Common myeloid progenitor, CD34-positive (primary cell): ENCODE measurements around the gene TSPAN18. TPM values are rescaled to one million over a fixed set of nuclear protein-coding genes. Genes with fewer than 3 reads are reported as not detected.

Experiments
- CTCF ChIA-PET: fragments of 350-600 bp; sonication (Branson Sonifier 250); formaldehyde crosslinking; loops from one replicate; lab custom pipeline; 2021; ENCODE audit warnings: antibody characterized with exemption; lab: Charles Lee
- POLR2A ChIA-PET: fragments of 350-600 bp; sonication (Branson Sonifier 250); formaldehyde crosslinking; loops from one replicate; lab custom pipeline; 2021; ENCODE audit warnings: antibody characterized with exemption; lab: Charles Lee
- DNase-seq, 3 donors: peaks; one replicate each; pipeline versions ENCODE4 v3.0.0 to v3.0.0-alpha.2; 2013
- H3K27ac ChIP-seq, 2 experiments: 1 replicate in 1 of 2; 2 replicates in 1 of 2; pipeline ENCODE4 v1.7.0; 2013; ENCODE audit warnings: inconsistent platforms in 2 of 2, low read length in 2 of 2, mild to moderate bottlenecking in 2 of 2, low read depth in 1 of 2, moderate library complexity in 1 of 2; ENCODE audit not compliant: severe bottlenecking in 2 of 2, insufficient read depth in 1 of 2, poor library complexity in 1 of 2
- H3K27me3 ChIP-seq, 5 experiments: replicated peaks in 2 of 5; 1 replicate in 3 of 5; 2 replicates in 2 of 5; pipeline versions ENCODE4 v1.6.1 to v1.7.0; 2013; ENCODE audit warnings: low read length in 4 of 5, mild to moderate bottlenecking in 2 of 5, moderate library complexity in 2 of 5, inconsistent platforms in 1 of 5; ENCODE audit not compliant: insufficient read depth in 5 of 5, control insufficient read depth in 4 of 5
- H3K36me3 ChIP-seq, 4 experiments: 1 replicate in 2 of 4; 2 replicates in 2 of 4; pipeline versions ENCODE4 v1.6.1 to v1.7.0; 2013; ENCODE audit warnings: low read length in 3 of 4, control low read depth in 1 of 4, mild to moderate bottlenecking in 1 of 4; ENCODE audit not compliant: control insufficient read depth in 4 of 4, insufficient read depth in 4 of 4
- H3K4me1 ChIP-seq, 4 experiments: 1 replicate in 3 of 4; 2 replicates in 1 of 4; pipeline versions ENCODE4 v1.6.1 to v1.7.1; 2013; ENCODE audit warnings: low read length in 3 of 4, mild to moderate bottlenecking in 3 of 4, control low read depth in 1 of 4, inconsistent platforms in 1 of 4, moderate library complexity in 1 of 4; ENCODE audit not compliant: control insufficient read depth in 4 of 4, insufficient read depth in 4 of 4; ENCODE audit errors: control extremely low read depth in 1 of 4
- H3K4me3 ChIP-seq, 7 experiments: 1 replicate in 4 of 7; 2 replicates in 3 of 7; pipeline versions ENCODE4 v1.5.1 to v1.7.0; 2013; ENCODE audit warnings: mild to moderate bottlenecking in 7 of 7, low read length in 6 of 7, moderate library complexity in 6 of 7, inconsistent platforms in 2 of 7, low read depth in 2 of 7, control low read depth in 1 of 7; ENCODE audit not compliant: insufficient read depth in 4 of 7, control insufficient read depth in 1 of 7; ENCODE audit errors: extremely low read depth in 1 of 7
- H3K9me3 ChIP-seq, 5 experiments: 1 replicate in 4 of 5; 2 replicates in 1 of 5; pipeline versions ENCODE4 v1.6.1 to v1.7.1; 2013; ENCODE audit warnings: low read length in 4 of 5, mild to moderate bottlenecking in 2 of 5, inconsistent platforms in 1 of 5, low read depth in 1 of 5, moderate library complexity in 1 of 5; ENCODE audit not compliant: control insufficient read depth in 4 of 5, insufficient read depth in 2 of 5; ENCODE audit errors: control extremely low read depth in 1 of 5
- WGBS: methylation state at CpG from one replicate; pipeline ENCODE4 v1.1.5; 2013; ENCODE audit not compliant: insufficient coverage; 5-methylcytosine and 5-hydroxymethylcytosine counted together
- polyA plus RNA-seq: library from polyadenylated mRNA; unstranded; fragments of 120-200 nt; gene quantifications from one replicate; pipeline ENCODE4 v1.2.1, GENCODE V29; 2013

TSPAN18 gene
- polyA plus RNA-seq = 0.63 TPM

DNA sequence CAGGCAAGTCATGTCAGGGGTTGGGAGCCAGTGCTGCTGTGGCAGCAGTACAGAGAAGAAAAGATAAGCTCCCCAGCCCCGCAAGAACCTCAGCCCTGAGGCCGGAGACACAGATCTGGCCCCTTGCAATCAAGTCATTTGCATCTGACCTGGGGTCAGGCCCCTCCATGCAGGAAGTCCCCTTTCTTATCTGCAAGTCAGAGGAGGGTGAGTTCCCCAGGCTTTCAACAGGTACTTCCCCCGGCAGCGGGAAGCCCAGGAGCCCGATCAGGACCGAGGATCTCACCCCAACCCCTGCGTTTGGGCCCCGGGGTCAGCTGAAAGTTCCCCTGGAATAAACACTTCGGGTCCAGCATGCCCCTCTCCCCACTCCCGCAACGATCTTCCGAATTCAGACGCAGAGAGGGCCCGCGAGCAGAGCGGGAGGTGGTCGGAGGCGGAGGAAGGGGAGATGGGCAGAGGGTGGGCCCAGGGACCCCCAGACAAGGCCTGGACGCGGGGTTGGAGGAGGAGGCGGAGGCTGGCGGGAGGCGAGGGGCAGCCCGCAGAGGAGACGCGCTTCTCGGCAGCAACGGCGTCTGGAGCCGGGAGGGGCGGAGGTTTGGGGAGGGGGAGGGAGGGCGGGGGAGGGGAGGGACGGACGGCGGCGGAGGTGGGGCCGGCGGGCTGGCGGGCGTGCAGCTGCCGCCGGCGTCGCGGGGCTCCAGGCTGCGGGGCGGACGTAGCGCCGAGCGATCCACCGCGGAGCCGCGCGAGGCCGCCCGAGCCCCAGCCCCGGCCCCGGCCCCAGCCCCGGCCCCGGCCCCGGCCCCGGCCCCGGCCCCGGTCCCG lies at the start of gene TSPAN18:
TSPAN18 (plus strand) TSS at position 680 of the 831 bp plus-strand sequence. CDS start 179,455 bp downstream, outside the sequence.
- WGBS = 0% methylated on average over 32 of the region's 67 CpGs
- no peaks in the 10 kb centered on the region for H3K9me3 ChIP-seq
- ChIA-PET POLR2A (no interaction called here), CTCF (interaction anchor here (0.9 to 1.2 kb wide), 5 partner anchors 8 to 169 kb away, joined by 3 to 4 read pairs (median 3); no protein-coding TSS in a partner anchor)
- H3K4me3 ChIP-seq = peak within 1 kb of the TSS; percentile 38 to 75 (median 63)
- peaks cover 0 to 53% (median 34%) of the 10 kb centered on the region in 5 experiments for H3K27me3 ChIP-seq
- H3K27ac ChIP-seq = no peak within 1 kb of the TSS
- DNase-seq = peak; percentile 28 to 77 (median 68)
- no peaks in the 10 kb centered on the region for H3K36me3 ChIP-seq
- H3K4me1 ChIP-seq = peaks cover 0 to 24% (median 21%) of the 10 kb centered on the region in 4 experiments

DNA sequence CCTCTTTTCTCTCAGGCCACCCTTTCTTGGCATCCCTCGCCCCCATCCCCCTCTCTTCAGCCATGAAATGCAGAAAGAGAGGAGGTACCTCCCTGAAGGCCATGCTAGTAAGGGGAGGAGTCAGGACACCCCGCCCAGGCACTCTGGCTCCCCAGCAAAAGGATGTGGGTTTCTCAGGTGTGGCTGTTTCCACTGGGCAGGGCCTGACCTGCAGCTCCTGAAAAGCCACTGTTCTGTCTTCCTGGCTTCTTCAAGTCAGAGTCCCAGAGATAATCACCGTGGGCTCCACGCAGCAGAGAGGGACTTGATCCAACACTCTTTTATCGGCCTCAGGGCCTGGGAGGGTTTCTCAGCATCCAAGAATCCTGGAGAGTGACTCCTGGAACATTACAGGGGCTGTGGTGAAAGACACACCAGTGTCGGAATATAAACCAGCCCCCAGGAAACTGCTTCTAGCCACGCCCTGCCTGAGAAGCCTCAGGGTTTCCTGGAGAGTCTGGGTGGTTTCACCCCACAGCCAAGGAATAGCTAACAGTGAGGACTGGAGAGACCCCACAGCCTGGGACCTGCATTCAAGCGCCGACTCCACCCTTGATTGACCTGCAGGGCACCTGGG lies 45.7 kb upstream of the TSPAN18 start:
- Histone ChIP-seq H3K36me3 (no peaks in the 10 kb centered on the region), H3K4me3 (no peak overlapping the region), H3K9me3 (no peaks in the 10 kb centered on the region), H3K27me3 (peaks cover 0 to 3% (median 0%) of the 10 kb centered on the region in 5 experiments), H3K27ac (no peak overlapping the region), H3K4me1 (peaks cover 0 to 11% (median 2%) of the 10 kb centered on the region in 4 experiments)
- ChIA-PET CTCF (no interaction called here), POLR2A (no interaction called here)
- no peak for DNase-seq
- WGBS = 90% methylated on average over 7 of the region's 9 CpGs

DNA sequence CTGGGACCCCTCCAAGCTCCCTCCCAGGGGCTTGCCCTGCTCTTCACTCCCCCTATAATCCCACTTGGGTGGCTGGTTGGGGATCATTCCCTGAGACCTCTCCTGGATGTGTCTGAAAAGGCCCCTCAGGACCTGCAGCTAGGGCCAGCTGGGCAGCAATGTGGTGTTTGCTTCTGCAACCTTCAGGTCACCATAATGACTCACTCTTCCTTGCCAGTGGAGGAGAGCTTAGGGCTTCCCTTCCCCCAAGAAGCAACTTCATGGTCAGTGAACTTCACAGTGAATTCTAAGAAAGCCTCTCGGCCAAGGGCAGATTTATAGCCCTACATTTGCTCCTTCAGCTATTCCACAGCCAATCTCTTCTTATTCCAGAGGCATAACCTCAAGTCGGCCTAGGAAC lies 45.1 kb upstream of the TSPAN18 start:
- ChIA-PET POLR2A (no interaction called here), CTCF (no interaction called here)
- H3K4me3 ChIP-seq = no peak overlapping the region
- no peak overlapping the region for H3K27ac ChIP-seq
- H3K27me3 ChIP-seq = peaks cover 0 to 5% (median 0%) of the 10 kb centered on the region in 5 experiments
- no peaks in the 10 kb centered on the region for H3K36me3 ChIP-seq
- DNase-seq = no peak
- H3K4me1 ChIP-seq = peaks cover 0 to 11% (median 2%) of the 10 kb centered on the region in 4 experiments
- no peaks in the 10 kb centered on the region for H3K9me3 ChIP-seq
- no CpG with 5 or more reads among the region's 2 CpGs for WGBS

DNA sequence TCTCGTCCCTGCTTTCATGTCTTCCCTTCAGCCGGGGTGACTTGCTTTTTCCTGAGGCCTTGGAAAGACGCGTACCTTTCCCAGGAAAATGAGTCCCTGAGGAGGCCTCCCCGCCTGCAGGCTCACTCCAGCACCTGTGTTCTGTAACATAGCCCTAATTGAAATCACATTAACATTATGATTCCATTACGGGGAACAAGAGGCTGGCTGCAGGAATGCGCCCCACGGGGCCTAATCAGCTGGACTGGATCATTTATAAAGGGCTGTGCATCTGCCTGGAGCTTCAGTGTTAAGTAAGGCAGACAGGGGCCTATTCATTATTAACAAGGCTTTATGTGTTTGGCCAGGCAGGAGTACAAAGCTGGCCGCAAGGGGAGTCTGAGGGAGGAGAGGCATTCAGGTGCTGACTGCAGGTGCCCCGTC lies 41.9 kb upstream of the TSPAN18 start:
- no peak overlapping the region for H3K27ac ChIP-seq
- peaks cover 0 to 4% (median 0%) of the 10 kb centered on the region in 5 experiments for H3K9me3 ChIP-seq
- WGBS = 100% methylated on average over 7 of the region's 10 CpGs
- H3K27me3 ChIP-seq = peaks cover 0 to 21% (median 0%) of the 10 kb centered on the region in 5 experiments
- CTCF ChIA-PET = no interaction called here
- H3K4me3 ChIP-seq = no peak overlapping the region
- peaks cover 0 to 11% (median 2%) of the 10 kb centered on the region in 4 experiments for H3K4me1 ChIP-seq
- POLR2A ChIA-PET = no interaction called here
- no peak for DNase-seq
- no peaks in the 10 kb centered on the region for H3K36me3 ChIP-seq

- CTCF ChIA-PET = no interaction called here
- peaks cover 0 to 21% (median 0%) of the 10 kb centered on the region in 5 experiments for H3K27me3 ChIP-seq
- 83% methylated on average over 1 of the region's 4 CpGs for WGBS
- H3K4me3 ChIP-seq = no peak overlapping the region
- no peak for DNase-seq
- no peaks in the 10 kb centered on the region for H3K36me3 ChIP-seq
- H3K9me3 ChIP-seq = peaks cover 0 to 4% (median 0%) of the 10 kb centered on the region in 5 experiments
- H3K4me1 ChIP-seq = no peaks in the 10 kb centered on the region
- POLR2A ChIA-PET = no interaction called here
- H3K27ac ChIP-seq = no peak overlapping the region
Measured at GRCh38 chr11:44687388-44687787, 39.4 kb upstream of the TSPAN18 start.

DNA sequence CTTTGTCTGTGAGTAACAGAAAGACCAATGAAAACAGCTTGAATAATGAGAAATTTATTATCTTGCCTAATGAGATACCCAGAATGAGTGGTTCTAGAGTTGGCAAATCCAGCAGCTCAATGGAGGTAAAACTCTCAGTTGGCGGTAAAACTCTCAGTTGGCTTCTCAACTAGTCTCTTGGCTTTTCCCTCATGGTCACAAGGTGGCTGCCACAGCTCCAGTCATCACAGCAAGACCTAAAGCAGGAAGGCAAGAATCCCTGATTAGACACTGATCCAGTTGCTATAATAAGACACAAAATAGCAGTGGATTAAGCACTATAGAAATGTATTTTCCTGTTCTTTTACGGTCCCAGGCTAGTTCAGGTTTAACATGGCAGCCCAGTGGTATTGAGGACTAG lies 37.5 kb upstream of the TSPAN18 start:
- no peak overlapping the region for H3K27ac ChIP-seq
- POLR2A ChIA-PET = no interaction called here
- no peaks in the 10 kb centered on the region for H3K36me3 ChIP-seq
- H3K4me1 ChIP-seq = no peaks in the 10 kb centered on the region
- CTCF ChIA-PET = interaction anchor here (1.0 kb wide), 1 partner anchor 10 kb away, joined by 3 read pairs; no protein-coding TSS in a partner anchor
- H3K9me3 ChIP-seq = peaks cover 0 to 4% (median 0%) of the 10 kb centered on the region in 5 experiments
- H3K4me3 ChIP-seq = no peak overlapping the region
- no peak for DNase-seq
- peaks cover 0 to 21% (median 0%) of the 10 kb centered on the region in 5 experiments for H3K27me3 ChIP-seq
- 100% methylated on average over 1 of the region's 2 CpGs for WGBS
